Karpas-422 (cell line): ENCODE measurements around the gene TNFRSF8. TPM values are rescaled to one million over a fixed set of nuclear protein-coding genes. Genes with fewer than 3 reads are reported as not detected.
A peak's percentile ranks its signal among the peaks of the same experiment; 100 is the strongest.

Experiments
- DNase-seq: peaks from one replicate; pipeline ENCODE4 v3.0.0-alpha.2; 2015
- H2AFZ ChIP-seq: fragments of 200-600 bp; sonication (generic); 2 replicates; pipeline ENCODE4 v1.6.1; 2014; ENCODE audit warnings: antibody characterized with exemption, low read length, mixed read lengths
- H3K27ac ChIP-seq: fragments of 200-600 bp; sonication (generic); 2 replicates; pipeline ENCODE4 v1.5.1; 2014; ENCODE audit warnings: mild to moderate bottlenecking, low read length, moderate library complexity
- H3K27me3 ChIP-seq: fragments of 200-600 bp; sonication (generic); 2 replicates; pipeline ENCODE4 v1.6.1; 2014; ENCODE audit warnings: low read length, mixed read lengths
- H3K36me3 ChIP-seq: fragments of 200-600 bp; sonication (generic); 2 replicates; pipeline ENCODE4 v1.6.1; 2014; ENCODE audit warnings: low read length, mixed read lengths; ENCODE audit not compliant: insufficient read depth
- H3K4me1 ChIP-seq: fragments of 200-600 bp; sonication (generic); 2 replicates; pipeline ENCODE4 v1.6.1; 2014; ENCODE audit warnings: mild to moderate bottlenecking, low read length, mixed read lengths
- H3K4me2 ChIP-seq: fragments of 200-600 bp; sonication (generic); 2 replicates; pipeline ENCODE4 v1.6.1; 2014; ENCODE audit warnings: low read length, low read depth, mild to moderate bottlenecking; ENCODE audit not compliant: poor library complexity, severe bottlenecking
- H3K4me3 ChIP-seq: fragments of 200-600 bp; sonication (generic); 2 replicates; pipeline ENCODE4 v1.5.1; 2014; ENCODE audit warnings: mild to moderate bottlenecking, antibody characterized with exemption, low read length, mixed read lengths
- H3K79me2 ChIP-seq: fragments of 200-600 bp; sonication (generic); 2 replicates; pipeline ENCODE4 v1.6.1; 2014; ENCODE audit warnings: mild to moderate bottlenecking, low read length, mixed read lengths
- H3K9ac ChIP-seq: fragments of 200-600 bp; sonication (generic); 2 replicates; pipeline ENCODE4 v1.6.0; 2014; ENCODE audit warnings: low read length
- H3K9me2 ChIP-seq: fragments of 200-600 bp; sonication (generic), shearing (Covaris generic); replicated peaks from 2 replicates; pipeline ENCODE4 v1.6.0; 2014; ENCODE audit warnings: mild to moderate bottlenecking, low read length, moderate library complexity; ENCODE audit not compliant: insufficient read depth
- H3K9me3 ChIP-seq: fragments of 300-700, 200-600 bp; sonication (generic); 2 replicates; pipeline ENCODE4 v1.6.1; 2014; ENCODE audit warnings: low read length, mixed read lengths
- H4K20me1 ChIP-seq: fragments of 200-600 bp; sonication (generic); 2 replicates; pipeline ENCODE4 v1.6.1; 2014; ENCODE audit warnings: mild to moderate bottlenecking, antibody characterized with exemption, low read length, low read depth; ENCODE audit not compliant: insufficient read depth
- total RNA-seq: library from RNA; depleted of rRNA; stranded (reverse); fragments of >200 nt; shearing (Covaris generic); gene quantifications from 2 replicates; pipeline ENCODE4 v1.2.3, GENCODE V29; 2014; ENCODE audit warnings: low replicate concordance

The TNFRSF8 gene
- total RNA-seq, 1 experiment from 2014 or later, result not detected

DNA sequence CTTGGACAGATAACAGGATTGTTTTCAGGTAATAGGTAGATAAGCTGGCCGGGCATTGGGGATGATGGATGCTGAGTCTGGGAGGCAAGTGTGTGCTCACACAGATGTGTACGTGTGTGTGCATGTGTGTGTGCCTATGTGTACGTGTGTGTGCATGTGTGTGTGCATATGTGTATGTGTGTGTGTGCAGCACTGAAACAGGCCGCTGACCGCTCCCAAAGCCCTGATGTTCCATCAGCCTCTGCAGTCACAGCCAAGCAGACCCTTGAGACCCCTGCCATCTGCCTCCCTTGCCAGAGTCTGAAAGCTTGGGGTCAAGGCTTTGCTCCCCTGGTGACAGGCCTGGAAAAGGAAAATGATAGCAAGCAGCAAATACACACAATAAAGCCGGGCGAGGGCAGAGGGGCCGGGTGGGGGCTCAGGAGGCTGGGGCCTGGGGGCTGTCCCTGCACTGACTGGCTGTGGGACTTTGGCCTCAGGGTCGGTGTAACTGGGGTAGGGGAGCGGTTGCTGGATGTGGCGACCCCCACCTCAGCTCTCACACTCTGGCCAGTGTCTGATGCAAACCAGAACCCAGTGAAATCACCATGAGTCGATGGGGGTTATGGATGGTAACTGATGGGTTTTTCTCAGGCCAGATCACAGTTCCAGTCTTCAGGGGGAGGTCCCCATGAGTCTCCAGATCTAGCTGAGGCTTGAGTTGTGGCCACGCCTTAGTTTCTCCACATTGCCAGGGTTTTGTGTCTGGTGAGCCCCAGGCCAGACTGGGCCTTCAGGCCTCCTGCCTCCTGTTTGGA, 9.2 kb upstream of the TNFRSF8 start:
- H3K27me3 ChIP-seq, result no peaks in the 10 kb centered on the region
- H3K36me3 ChIP-seq, result no peaks in the 10 kb centered on the region
- no peaks in the 10 kb centered on the region for H3K9me2 ChIP-seq
- H3K27ac ChIP-seq, result no peak overlapping the region
- H3K9me3 ChIP-seq, result no peaks in the 10 kb centered on the region
- H3K4me2 ChIP-seq, result no peak overlapping the region
- H3K9ac ChIP-seq, result no peak overlapping the region
- DNase-seq, result no peak
- no peak overlapping the region for H2AFZ ChIP-seq
- no peak overlapping the region for H3K4me3 ChIP-seq
- H3K4me1 ChIP-seq, result peaks cover 7% of the 10 kb centered on the region
- no peaks in the 10 kb centered on the region for H4K20me1 ChIP-seq
- H3K79me2 ChIP-seq, result no peaks in the 10 kb centered on the region

DNA sequence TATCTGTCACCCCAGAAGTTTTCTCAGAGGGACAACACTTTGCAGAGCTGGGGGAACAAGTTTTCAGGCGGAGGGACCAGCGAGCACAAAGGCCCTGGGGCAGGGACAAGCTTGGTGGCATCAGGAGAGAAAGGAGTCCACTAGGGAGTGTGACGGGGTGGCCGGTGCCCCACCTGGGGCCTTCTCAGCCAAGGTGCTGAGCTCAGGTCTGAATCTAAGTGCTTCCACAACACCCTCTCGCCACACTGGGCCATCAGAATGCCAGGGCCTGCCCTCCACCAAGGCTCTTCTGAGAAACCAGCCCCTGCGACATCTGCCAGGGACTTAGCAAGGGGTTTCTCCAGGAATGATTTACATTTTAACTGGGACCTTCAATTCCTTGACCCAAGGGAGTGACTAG, 7.8 kb upstream of the TNFRSF8 start:
- Histone ChIP-seq H3K27ac (no peak overlapping the region), H3K9me3 (no peaks in the 10 kb centered on the region), H3K4me2 (no peak overlapping the region), H3K9ac (no peak overlapping the region), H3K36me3 (no peaks in the 10 kb centered on the region), H3K4me3 (no peak overlapping the region), H3K79me2 (no peaks in the 10 kb centered on the region), H2AFZ (no peak overlapping the region), H3K4me1 (peaks cover 7% of the 10 kb centered on the region), H3K27me3 (no peaks in the 10 kb centered on the region), H3K9me2 (no peaks in the 10 kb centered on the region), H4K20me1 (no peaks in the 10 kb centered on the region)
- DNase-seq, result no peak

DNA sequence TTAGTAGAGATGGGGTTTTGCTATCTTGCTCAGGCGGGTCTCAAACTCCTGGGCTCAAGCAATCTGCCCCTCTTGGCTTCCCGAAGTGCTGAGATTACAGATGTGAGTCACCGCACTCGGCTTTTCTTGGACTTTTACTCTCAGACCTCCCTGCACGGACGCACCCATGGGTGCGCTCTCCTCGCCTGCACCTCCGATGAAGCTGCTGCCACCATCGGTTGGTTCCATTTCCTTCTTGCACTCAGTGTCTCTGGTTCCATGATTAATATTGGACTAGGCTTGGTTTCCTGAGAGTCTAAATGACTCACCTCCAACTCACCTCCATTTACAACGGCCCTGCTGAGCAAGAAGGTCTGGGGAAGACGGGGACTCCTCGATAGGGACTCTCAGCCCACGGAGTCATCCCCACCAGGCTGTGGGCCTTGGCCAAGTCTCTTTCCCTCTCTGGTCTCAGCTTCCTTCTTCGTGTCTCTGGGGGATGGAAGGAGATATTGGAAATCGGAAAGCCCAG, 6.7 kb upstream of the TNFRSF8 start:
- H3K4me3 ChIP-seq, result no peak overlapping the region
- H3K9me3 ChIP-seq, result no peaks in the 10 kb centered on the region
- no peak for DNase-seq
- H2AFZ ChIP-seq, result no peak overlapping the region
- no peak overlapping the region for H3K9ac ChIP-seq
- no peaks in the 10 kb centered on the region for H3K9me2 ChIP-seq
- no peaks in the 10 kb centered on the region for H3K79me2 ChIP-seq
- no peak overlapping the region for H3K4me2 ChIP-seq
- H4K20me1 ChIP-seq, result no peaks in the 10 kb centered on the region
- H3K4me1 ChIP-seq, result peaks cover 7% of the 10 kb centered on the region
- no peaks in the 10 kb centered on the region for H3K27me3 ChIP-seq
- H3K36me3 ChIP-seq, result no peaks in the 10 kb centered on the region
- no peak overlapping the region for H3K27ac ChIP-seq

DNA sequence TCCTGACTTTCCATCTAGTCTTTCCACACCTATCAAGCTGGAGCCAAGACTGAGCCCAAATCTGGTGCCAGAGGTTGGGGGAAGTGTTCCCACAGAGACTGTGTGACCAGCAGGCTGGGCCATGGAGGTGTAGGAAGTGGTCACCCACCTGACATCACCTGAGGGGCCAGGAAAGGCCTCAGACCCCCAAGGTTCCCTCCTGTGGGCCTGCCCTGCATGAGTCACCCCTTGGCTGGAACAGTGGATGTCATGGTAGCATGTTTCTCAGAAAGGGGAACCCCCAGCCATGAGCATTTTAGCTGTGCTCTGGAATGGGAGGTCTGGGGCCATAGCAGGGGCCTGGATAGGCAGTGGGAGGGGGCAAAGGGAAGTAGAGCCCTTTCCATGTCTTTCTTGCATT, 5.7 kb upstream of the TNFRSF8 start:
- no peak overlapping the region for H3K4me2 ChIP-seq
- no peak overlapping the region for H3K4me3 ChIP-seq
- H3K9me2 ChIP-seq, result no peaks in the 10 kb centered on the region
- H3K27ac ChIP-seq, result no peak overlapping the region
- H4K20me1 ChIP-seq, result no peaks in the 10 kb centered on the region
- no peaks in the 10 kb centered on the region for H3K36me3 ChIP-seq
- H3K4me1 ChIP-seq, result peaks cover under 1% of the 10 kb centered on the region
- no peaks in the 10 kb centered on the region for H3K9me3 ChIP-seq
- no peak overlapping the region for H2AFZ ChIP-seq
- DNase-seq, result no peak
- H3K9ac ChIP-seq, result no peak overlapping the region
- H3K79me2 ChIP-seq, result no peaks in the 10 kb centered on the region
- no peaks in the 10 kb centered on the region for H3K27me3 ChIP-seq

DNA sequence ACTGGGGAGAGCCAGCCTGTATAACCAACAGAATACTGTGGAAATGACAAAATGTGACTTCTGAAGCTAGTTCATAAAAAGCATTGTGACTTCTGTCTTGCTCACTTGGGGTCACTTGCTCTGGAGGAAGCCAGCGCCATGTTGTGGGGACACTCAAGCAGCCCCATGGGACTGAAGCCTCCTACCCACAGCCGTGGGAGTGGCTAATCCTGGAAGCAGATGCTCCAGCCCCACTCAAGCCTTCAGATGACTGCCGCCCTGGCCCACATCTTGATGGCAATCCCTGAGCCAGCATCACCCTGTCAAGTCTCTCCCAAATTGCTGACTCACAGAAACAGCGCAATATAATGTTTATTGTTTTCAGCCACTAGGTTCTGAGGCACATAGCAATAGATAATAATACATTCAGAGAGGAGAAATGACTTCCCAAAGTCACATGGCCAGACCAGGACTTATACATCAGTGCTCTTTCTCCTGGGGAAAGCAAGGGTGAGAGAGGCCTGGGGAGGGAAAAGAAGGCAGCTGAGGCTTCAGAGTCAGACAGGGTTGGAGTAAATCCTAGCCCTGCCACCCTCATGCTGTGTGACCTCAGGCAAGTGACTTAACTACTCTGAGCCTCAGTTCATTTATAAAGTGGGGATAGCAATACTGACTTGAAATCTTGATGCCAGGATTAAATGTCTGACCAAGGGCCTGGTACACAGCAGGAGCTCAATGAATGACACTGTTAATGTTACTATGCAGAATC, 5.0 kb upstream of the TNFRSF8 start:
- Histone ChIP-seq H3K9ac (no peak overlapping the region), H3K4me2 (no peak overlapping the region), H3K27me3 (no peaks in the 10 kb centered on the region), H3K79me2 (no peaks in the 10 kb centered on the region), H3K9me3 (no peaks in the 10 kb centered on the region), H3K36me3 (no peaks in the 10 kb centered on the region), H3K4me3 (no peak overlapping the region), H2AFZ (no peak overlapping the region), H4K20me1 (no peaks in the 10 kb centered on the region), H3K9me2 (no peaks in the 10 kb centered on the region), H3K4me1 (no peaks in the 10 kb centered on the region), H3K27ac (no peak overlapping the region)
- DNase-seq, result no peak

DNA sequence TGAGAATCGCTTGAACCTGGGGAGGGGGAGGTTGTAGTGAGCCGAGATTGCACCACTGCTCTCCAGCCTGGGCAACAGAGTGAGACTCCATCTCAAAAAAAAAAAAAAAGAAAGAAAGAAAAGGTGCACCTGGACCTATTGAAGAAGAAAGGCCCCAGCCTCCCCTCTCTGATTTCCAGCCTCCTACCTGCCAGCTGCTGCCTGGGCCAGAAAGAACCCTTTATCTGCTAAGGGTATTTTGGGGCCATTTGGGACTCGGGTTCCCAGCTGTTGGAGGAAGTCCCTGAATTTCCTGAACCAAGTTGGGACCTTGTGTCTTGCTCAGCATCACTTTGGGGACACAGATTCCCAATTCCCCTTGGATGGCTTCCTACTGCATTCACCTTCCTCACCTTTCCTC, 3.9 kb upstream of the TNFRSF8 start:
- no peaks in the 10 kb centered on the region for H3K4me1 ChIP-seq
- H3K79me2 ChIP-seq, result no peaks in the 10 kb centered on the region
- no peak overlapping the region for H2AFZ ChIP-seq
- H3K4me2 ChIP-seq, result no peak overlapping the region
- H3K36me3 ChIP-seq, result no peaks in the 10 kb centered on the region
- no peak for DNase-seq
- no peaks in the 10 kb centered on the region for H3K9me2 ChIP-seq
- no peaks in the 10 kb centered on the region for H3K27me3 ChIP-seq
- H3K9me3 ChIP-seq, result no peaks in the 10 kb centered on the region
- H3K27ac ChIP-seq, result no peak overlapping the region
- no peak overlapping the region for H3K4me3 ChIP-seq
- no peaks in the 10 kb centered on the region for H4K20me1 ChIP-seq
- H3K9ac ChIP-seq, result no peak overlapping the region

DNA sequence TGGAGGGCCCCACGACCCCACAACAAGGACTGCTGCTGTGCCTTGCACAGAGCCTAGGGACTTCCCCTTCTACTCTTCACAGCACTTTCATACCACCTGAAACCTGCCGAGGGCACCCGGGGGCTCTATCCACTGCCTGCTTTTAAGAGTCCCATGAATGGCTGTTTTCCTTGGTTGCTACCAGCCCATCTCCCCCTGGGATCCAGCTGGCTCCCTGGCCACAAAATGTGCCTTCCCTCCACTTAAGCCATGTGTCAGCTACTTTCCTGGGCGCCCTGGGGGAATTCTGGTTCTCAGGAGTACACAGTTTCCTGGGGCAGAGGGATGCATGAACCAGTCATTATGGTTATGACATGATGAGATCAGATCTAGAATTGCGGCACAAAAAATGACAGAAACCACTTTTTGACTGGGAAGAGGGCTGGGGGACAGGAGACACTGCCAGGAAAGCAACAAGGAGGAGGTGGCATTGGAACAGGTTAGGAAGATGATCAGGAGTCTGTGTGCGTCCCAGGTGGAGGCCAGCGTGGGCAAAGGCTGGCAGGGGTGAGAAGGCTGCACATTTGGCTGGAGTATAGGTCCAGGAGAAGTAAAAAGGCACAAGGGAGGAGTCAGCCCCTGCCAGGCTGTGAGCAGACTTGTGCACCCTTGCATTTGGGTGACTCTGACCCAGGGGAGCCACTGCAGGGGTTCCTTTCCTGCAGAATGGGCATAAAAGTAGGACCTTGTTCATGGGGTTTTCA, 3.2 kb upstream of the TNFRSF8 start:
- H3K9ac ChIP-seq, result no peak overlapping the region

DNA sequence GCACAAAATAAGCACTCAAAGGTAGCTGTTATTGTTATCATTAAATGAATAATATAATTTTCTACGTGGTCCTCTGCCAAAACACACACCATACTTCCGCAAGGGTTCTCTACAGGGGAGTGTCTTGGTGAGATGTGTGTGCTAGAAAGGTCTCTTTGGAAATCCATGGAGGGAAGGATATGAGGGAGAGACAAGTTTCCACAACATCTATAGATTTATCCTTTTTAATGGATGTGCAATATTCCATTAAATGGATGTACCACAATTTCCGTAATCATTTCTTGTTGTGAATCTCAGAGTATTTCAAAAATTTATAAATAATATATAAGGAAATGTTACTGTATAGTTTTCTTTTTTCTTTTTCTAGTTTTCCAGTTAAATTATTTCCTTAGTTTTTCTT, 2.6 kb upstream of the TNFRSF8 start:
- Histone ChIP-seq H3K9me2 (no peaks in the 10 kb centered on the region), H4K20me1 (no peaks in the 10 kb centered on the region), H3K4me2 (no peak overlapping the region), H3K4me1 (no peaks in the 10 kb centered on the region), H3K27ac (no peak overlapping the region), H2AFZ (no peak overlapping the region), H3K9ac (no peak overlapping the region), H3K9me3 (no peaks in the 10 kb centered on the region), H3K79me2 (no peaks in the 10 kb centered on the region), H3K36me3 (no peaks in the 10 kb centered on the region), H3K27me3 (no peaks in the 10 kb centered on the region), H3K4me3 (no peak overlapping the region)
- DNase-seq, result no peak

More for the DNA sequence above, 3.2 kb upstream of the TNFRSF8 start:
- H3K4me1 ChIP-seq, result no peaks in the 10 kb centered on the region
- no peak overlapping the region for H3K4me2 ChIP-seq
- no peak overlapping the region for H3K4me3 ChIP-seq
- H3K36me3 ChIP-seq, result no peaks in the 10 kb centered on the region
- peak; percentile 43 for DNase-seq
- no peaks in the 10 kb centered on the region for H4K20me1 ChIP-seq
- H2AFZ ChIP-seq, result no peak overlapping the region
- no peaks in the 10 kb centered on the region for H3K9me3 ChIP-seq
- no peaks in the 10 kb centered on the region for H3K27me3 ChIP-seq
- no peak overlapping the region for H3K27ac ChIP-seq
- no peaks in the 10 kb centered on the region for H3K79me2 ChIP-seq
- no peaks in the 10 kb centered on the region for H3K9me2 ChIP-seq
